HepG2 (cell line): ENCODE data around the gene LCK. TPM values are rescaled to one million over a fixed set of nuclear protein-coding genes. Genes with fewer than 3 reads are reported as not detected.

Experiments
- AGO1 ChIP-seq: fragments of 200-400 bp; formaldehyde crosslinking; IDR thresholded peaks from 2 replicates; pipeline ENCODE4 v1.6.1; 2017; ENCODE audit warnings: mild to moderate bottlenecking, low read depth, low read length, moderate library complexity; ENCODE audit not compliant: poor library complexity, severe bottlenecking
- AHR ChIP-seq: IDR thresholded peaks from 2 replicates; pipeline ENCODE4 v1.6.1; 2018; ENCODE audit warnings: missing genetic modification reagents, missing compliant biosample characterization
- GATA4 ChIP-seq: sonication (generic); IDR thresholded peaks from 2 replicates; pipeline ENCODE4 v1.6.1; 2016; ENCODE audit warnings: antibody characterized with exemption, low read depth, borderline replicate concordance
- HMG20A ChIP-seq: IDR thresholded peaks from 2 replicates; pipeline ENCODE4 v1.6.1; 2016; ENCODE audit warnings: borderline replicate concordance
- HNRNPK ChIP-seq: fragments of 200-400 bp; formaldehyde crosslinking; IDR thresholded peaks from 2 replicates; pipeline ENCODE4 v1.6.1; 2018; ENCODE audit warnings: low read length, low read depth, moderate library complexity, mild to moderate bottlenecking; ENCODE audit not compliant: poor library complexity, severe bottlenecking
- IRX3 ChIP-seq: sonication (generic); formaldehyde crosslinking; IDR thresholded peaks from 2 replicates; pipeline ENCODE4 v1.8.1; 2023; ENCODE audit warnings: mild to moderate bottlenecking, low read depth, missing genetic modification reagents, borderline replicate concordance
- ISL2 ChIP-seq: sonication (generic); formaldehyde crosslinking; IDR thresholded peaks from 2 replicates; pipeline ENCODE4 v1.5.0; 2020; ENCODE audit warnings: missing genetic modification reagents
- JUND ChIP-seq: sonication (generic); formaldehyde crosslinking; IDR thresholded peaks from 2 replicates; pipeline ENCODE4 v1.8.0; 2022; ENCODE audit warnings: mild to moderate bottlenecking, missing genetic modification reagents
- KLF15 ChIP-seq: sonication (generic); formaldehyde crosslinking; IDR thresholded peaks from 2 replicates; pipeline ENCODE4 v1.8.1; 2023; ENCODE audit warnings: borderline replicate concordance, mild to moderate bottlenecking, inconsistent platforms, missing genetic modification reagents, mixed read lengths
- SALL1 ChIP-seq: sonication (generic); formaldehyde crosslinking; IDR thresholded peaks from 2 replicates; pipeline ENCODE4 v1.8.0; 2022; ENCODE audit warnings: mild to moderate bottlenecking, missing genetic modification reagents
- SMARCC2 ChIP-seq: fragments of 450-650 bp; IDR thresholded peaks from 2 replicates; pipeline ENCODE4 v1.6.1; 2017; ENCODE audit warnings: antibody characterized with exemption, mild to moderate bottlenecking
- SP2 ChIP-seq: sonication (generic); formaldehyde crosslinking; IDR thresholded peaks from 2 replicates; pipeline ENCODE4 v1.5.1; 2020; ENCODE audit warnings: mild to moderate bottlenecking, missing genetic modification reagents
- TBL1XR1 ChIP-seq: fragments of 150-350 bp; IDR thresholded peaks from 2 replicates; pipeline ENCODE4 v1.6.1; 2014; ENCODE audit warnings: borderline replicate concordance, low read length; ENCODE audit not compliant: partially characterized antibody
- TBX3 ChIP-seq: fragments of 450-650 bp; IDR thresholded peaks from 2 replicates; pipeline ENCODE4 v1.6.1; 2017; ENCODE audit warnings: antibody characterized with exemption, mild to moderate bottlenecking, inconsistent platforms, borderline replicate concordance
- XRCC5 ChIP-seq: fragments of 200-400 bp; formaldehyde crosslinking; optimal IDR thresholded peaks from 2 replicates; pipeline ENCODE3; 2017; ENCODE audit warnings: mild to moderate bottlenecking, low read length
- ZBTB7A ChIP-seq: sonication (generic); formaldehyde crosslinking; IDR thresholded peaks from 2 replicates; pipeline ENCODE4 v1.8.0; 2022; ENCODE audit warnings: mild to moderate bottlenecking, missing genetic modification reagents
- ZNF264 ChIP-seq: sonication (generic); formaldehyde crosslinking; IDR thresholded peaks from 2 replicates; pipeline ENCODE4 v1.4.0; 2020; ENCODE audit warnings: missing genetic modification reagents
- ZNF292 ChIP-seq: sonication (generic); formaldehyde crosslinking; IDR thresholded peaks from 2 replicates; pipeline ENCODE4 v1.8.1; 2022; ENCODE audit warnings: mild to moderate bottlenecking, low read depth, missing genetic modification reagents, borderline replicate concordance
- ZNF44 ChIP-seq: sonication (generic); formaldehyde crosslinking; IDR thresholded peaks from 2 replicates; pipeline ENCODE4 v1.5.1; 2020; ENCODE audit warnings: mild to moderate bottlenecking, missing genetic modification reagents
- ZNF501 ChIP-seq: sonication (generic); formaldehyde crosslinking; IDR thresholded peaks from 2 replicates; pipeline ENCODE4 v1.5.1; 2020; ENCODE audit warnings: mild to moderate bottlenecking, moderate library complexity, missing genetic modification reagents
- polyA plus RNA-seq, 8 experiments: library from polyadenylated mRNA; depleted of rRNA in 3 of 8; stranded (reverse) in 7 of 8; unstranded in 1 of 8; fragments of >200 nt; fragmentation: Illumina TruSeq in 4 of 8; extraction: Trizol in 4 of 8; gene quantifications; 2 replicates each; pipeline versions ENCODE4 v1.2.1 to v1.2.3, GENCODE V29; 2011 to 2016; ENCODE audit warnings: low read depth in 4 of 8, missing spikeins in 1 of 8, mixed read lengths in 1 of 8; ENCODE audit not compliant: insufficient read depth in 1 of 8
- total RNA-seq, 5 experiments: library from RNA; depleted of rRNA; stranded (reverse); fragments of >200 nt; fragmentation: Illumina TruSeq; extraction: Trizol; gene quantifications; 2 replicates each; pipeline ENCODE4 v1.2.3, GENCODE V29; 2016; ENCODE audit warnings: low read depth in 1 of 5
- TF ChIP-seq, protein P1 (sequence below): sonication (generic); formaldehyde crosslinking; IDR thresholded peaks from 2 replicates; pipeline ENCODE4 v1.8.1; 2022; ENCODE audit warnings: mild to moderate bottlenecking, missing genetic modification reagents
- TF ChIP-seq, protein P2 (sequence below): sonication (generic); formaldehyde crosslinking; IDR thresholded peaks from 2 replicates; pipeline ENCODE4 v1.5.0; 2020; ENCODE audit warnings: missing genetic modification reagents
- TF ChIP-seq, protein P3 (sequence below): sonication (generic); formaldehyde crosslinking; IDR thresholded peaks from 2 replicates; pipeline ENCODE4 v1.8.0; 2022; ENCODE audit warnings: mild to moderate bottlenecking, missing genetic modification reagents
- TF ChIP-seq, protein P4 (sequence below): sonication (generic); formaldehyde crosslinking; IDR thresholded peaks from 2 replicates; pipeline ENCODE4 v1.4.0; 2020; ENCODE audit warnings: missing genetic modification reagents, borderline replicate concordance

Gene LCK
- total and polyA plus RNA-seq, 2 of the 13 experiments (the other 11 are each of a cell fraction or from before 2014, with no cell fraction given) = 0.93 to 1.8 TPM

DNA sequence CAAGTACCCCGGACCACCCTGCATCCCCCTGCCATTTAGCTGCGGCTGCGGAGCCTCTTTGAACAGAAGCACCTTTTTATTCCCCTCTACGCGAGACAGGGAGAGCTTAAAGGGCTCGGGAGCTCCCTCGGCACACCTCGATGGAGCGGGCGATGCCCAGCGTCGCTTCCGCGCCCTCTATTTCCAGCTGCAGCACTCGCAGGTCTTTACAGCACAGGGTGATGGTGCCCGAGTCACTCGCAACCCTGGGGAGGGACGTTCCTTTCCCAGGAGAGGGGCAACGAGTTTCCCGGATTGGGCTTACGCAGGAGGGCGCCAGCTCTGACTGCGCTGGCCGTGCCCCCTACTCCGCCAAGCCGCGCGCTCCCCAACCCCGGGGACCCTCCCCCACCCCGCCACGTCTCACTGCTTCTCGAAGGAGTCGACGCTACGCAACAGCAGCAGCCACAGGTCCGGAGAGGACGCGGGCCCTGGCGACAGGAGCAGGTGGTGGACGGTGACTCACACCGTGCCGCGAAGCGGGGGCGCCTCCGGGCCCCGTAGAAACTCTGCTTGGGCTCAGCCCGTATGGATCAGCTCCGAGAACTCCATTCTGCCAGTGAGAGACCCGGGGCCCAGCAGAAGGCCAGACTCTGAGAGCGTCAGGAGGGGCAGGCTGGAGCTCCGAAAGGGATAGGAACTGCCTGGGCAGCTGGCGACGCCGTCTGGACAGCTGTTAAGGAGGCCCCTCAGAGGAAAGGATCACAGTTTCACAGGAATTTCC lies 9.9 kb upstream of the LCK start (continued):
- TF ChIP-seq GATA4 = no peak
- TF ChIP-seq SP2 = peak; percentile 30; the same call in 1 of the 2 replicates
- TF ChIP-seq TBX3 = no peak
- TF ChIP-seq, protein P1, sequence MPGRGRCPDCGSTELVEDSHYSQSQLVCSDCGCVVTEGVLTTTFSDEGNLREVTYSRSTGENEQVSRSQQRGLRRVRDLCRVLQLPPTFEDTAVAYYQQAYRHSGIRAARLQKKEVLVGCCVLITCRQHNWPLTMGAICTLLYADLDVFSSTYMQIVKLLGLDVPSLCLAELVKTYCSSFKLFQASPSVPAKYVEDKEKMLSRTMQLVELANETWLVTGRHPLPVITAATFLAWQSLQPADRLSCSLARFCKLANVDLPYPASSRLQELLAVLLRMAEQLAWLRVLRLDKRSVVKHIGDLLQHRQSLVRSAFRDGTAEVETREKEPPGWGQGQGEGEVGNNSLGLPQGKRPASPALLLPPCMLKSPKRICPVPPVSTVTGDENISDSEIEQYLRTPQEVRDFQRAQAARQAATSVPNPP (CRISPR knock-in tag) = no peak
- no peak for TF ChIP-seq AGO1
- TF ChIP-seq SALL1 (CRISPR knock-in tag) = peak; percentile 61; the same call in 1 of the 2 replicates
- TF ChIP-seq XRCC5 = peak; percentile 61
- 0 out of 2 replicates have a peak, but pooled peaks have one; percentile 53 for TF ChIP-seq KLF15 (CRISPR knock-in tag)
- TF ChIP-seq HMG20A (CRISPR knock-in tag) = no peak
- peak; percentile 36; the same call in 1 of the 2 replicates for TF ChIP-seq ISL2
- TF ChIP-seq TBL1XR1 = no peak
- TF ChIP-seq AHR (CRISPR knock-in tag) = no peak
- peak; percentile 43; the same call in 1 of the 2 replicates for TF ChIP-seq IRX3 (CRISPR knock-in tag)
- no peak for TF ChIP-seq HNRNPK
- TF ChIP-seq ZNF44 (CRISPR knock-in tag) = no peak
- peak; percentile 51 for TF ChIP-seq ZNF501
- TF ChIP-seq, protein P2, sequence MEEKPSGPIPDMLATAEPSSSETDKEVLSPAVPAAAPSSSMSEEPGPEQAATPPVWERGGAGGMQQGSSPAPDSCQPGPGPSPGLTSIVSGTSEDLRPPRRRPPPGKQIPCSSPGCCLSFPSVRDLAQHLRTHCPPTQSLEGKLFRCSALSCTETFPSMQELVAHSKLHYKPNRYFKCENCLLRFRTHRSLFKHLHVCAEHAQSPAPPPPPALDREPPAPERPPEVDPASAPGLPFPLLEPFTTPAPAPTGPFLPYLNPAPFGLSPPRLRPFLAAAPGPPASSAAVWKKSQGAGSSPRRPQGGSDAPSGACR (CRISPR knock-in tag) = 0 out of 2 replicates have a peak, but pooled peaks have one; percentile 46
- TF ChIP-seq, protein P3, sequence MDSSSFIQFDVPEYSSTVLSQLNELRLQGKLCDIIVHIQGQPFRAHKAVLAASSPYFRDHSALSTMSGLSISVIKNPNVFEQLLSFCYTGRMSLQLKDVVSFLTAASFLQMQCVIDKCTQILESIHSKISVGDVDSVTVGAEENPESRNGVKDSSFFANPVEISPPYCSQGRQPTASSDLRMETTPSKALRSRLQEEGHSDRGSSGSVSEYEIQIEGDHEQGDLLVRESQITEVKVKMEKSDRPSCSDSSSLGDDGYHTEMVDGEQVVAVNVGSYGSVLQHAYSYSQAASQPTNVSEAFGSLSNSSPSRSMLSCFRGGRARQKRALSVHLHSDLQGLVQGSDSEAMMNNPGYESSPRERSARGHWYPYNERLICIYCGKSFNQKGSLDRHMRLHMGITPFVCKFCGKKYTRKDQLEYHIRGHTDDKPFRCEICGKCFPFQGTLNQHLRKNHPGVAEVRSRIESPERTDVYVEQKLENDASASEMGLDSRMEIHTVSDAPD (CRISPR knock-in tag) = no peak
- TF ChIP-seq JUND = peak; percentile 71; the same call in 1 of the 2 replicates
- peak; percentile 79 for TF ChIP-seq ZNF292 (CRISPR knock-in tag)
- TF ChIP-seq, protein P4, sequence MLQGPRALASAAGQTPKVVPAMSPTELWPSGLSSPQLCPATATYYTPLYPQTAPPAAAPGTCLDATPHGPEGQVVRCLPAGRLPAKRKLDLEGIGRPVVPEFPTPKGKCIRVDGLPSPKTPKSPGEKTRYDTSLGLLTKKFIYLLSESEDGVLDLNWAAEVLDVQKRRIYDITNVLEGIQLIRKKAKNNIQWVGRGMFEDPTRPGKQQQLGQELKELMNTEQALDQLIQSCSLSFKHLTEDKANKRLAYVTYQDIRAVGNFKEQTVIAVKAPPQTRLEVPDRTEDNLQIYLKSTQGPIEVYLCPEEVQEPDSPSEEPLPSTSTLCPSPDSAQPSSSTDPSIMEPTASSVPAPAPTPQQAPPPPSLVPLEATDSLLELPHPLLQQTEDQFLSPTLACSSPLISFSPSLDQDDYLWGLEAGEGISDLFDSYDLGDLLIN = no peak
- TF ChIP-seq SMARCC2 = no peak
- 0 out of 2 replicates have a peak, but pooled peaks have one; percentile 40 for TF ChIP-seq ZBTB7A (CRISPR knock-in tag)
- TF ChIP-seq ZNF264 (CRISPR knock-in tag) = no peak
